Smooth muscle cell of the coronary artery (primary cell): ENCODE results near the gene MUC6. TPM values are rescaled to one million over a fixed set of nuclear protein-coding genes. Genes with fewer than 3 reads are reported as not detected.

Source experiments
- total RNA-seq: library from RNA; depleted of rRNA; stranded (reverse); fragments of >200 nt; gene quantifications from 2 replicates; pipeline ENCODE4 v1.2.3, GENCODE V29; 2014; ENCODE audit warnings: low replicate concordance

The MUC6 gene, protein sequence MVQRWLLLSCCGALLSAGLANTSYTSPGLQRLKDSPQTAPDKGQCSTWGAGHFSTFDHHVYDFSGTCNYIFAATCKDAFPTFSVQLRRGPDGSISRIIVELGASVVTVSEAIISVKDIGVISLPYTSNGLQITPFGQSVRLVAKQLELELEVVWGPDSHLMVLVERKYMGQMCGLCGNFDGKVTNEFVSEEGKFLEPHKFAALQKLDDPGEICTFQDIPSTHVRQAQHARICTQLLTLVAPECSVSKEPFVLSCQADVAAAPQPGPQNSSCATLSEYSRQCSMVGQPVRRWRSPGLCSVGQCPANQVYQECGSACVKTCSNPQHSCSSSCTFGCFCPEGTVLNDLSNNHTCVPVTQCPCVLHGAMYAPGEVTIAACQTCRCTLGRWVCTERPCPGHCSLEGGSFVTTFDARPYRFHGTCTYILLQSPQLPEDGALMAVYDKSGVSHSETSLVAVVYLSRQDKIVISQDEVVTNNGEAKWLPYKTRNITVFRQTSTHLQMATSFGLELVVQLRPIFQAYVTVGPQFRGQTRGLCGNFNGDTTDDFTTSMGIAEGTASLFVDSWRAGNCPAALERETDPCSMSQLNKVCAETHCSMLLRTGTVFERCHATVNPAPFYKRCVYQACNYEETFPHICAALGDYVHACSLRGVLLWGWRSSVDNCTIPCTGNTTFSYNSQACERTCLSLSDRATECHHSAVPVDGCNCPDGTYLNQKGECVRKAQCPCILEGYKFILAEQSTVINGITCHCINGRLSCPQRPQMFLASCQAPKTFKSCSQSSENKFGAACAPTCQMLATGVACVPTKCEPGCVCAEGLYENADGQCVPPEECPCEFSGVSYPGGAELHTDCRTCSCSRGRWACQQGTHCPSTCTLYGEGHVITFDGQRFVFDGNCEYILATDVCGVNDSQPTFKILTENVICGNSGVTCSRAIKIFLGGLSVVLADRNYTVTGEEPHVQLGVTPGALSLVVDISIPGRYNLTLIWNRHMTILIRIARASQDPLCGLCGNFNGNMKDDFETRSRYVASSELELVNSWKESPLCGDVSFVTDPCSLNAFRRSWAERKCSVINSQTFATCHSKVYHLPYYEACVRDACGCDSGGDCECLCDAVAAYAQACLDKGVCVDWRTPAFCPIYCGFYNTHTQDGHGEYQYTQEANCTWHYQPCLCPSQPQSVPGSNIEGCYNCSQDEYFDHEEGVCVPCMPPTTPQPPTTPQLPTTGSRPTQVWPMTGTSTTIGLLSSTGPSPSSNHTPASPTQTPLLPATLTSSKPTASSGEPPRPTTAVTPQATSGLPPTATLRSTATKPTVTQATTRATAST (N-terminal part only)
- not detected in 2 replicates for total RNA-seq

DNA sequence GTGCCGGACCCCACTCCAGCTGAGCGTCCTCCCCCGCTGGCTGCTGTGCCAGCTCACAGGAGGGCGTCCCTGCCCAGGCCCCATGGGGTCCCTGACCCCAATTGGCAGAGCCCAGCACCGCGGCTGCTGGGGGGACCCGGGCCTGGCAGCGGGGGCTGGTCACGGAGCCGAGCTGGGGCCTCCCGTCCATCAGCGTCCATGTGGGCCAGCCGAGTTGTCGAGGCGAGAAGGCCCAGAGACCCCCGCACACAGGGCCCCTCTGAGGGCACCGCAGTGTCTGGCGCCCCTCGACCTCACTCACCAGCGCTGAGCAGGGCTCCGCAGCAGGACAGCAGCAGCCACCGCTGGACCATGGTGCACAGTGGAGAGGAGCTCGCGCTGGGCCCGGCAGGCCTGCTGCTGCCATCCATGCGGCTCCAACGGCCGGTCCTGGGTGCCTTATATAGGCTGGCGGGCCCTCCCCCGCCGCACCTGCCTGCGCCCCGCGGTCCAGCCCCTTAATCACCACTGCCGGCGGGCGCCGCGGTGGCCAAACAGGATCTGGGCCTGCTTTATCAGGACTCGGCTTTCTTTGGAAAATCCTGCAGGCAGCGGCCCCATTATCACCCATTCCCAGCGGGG lies at the start of gene MUC6:
TSS of gene MUC6 (minus strand) at position 416 of the 621 bp plus-strand sequence. CDS start at position 353, 63 bp downstream.

DNA sequence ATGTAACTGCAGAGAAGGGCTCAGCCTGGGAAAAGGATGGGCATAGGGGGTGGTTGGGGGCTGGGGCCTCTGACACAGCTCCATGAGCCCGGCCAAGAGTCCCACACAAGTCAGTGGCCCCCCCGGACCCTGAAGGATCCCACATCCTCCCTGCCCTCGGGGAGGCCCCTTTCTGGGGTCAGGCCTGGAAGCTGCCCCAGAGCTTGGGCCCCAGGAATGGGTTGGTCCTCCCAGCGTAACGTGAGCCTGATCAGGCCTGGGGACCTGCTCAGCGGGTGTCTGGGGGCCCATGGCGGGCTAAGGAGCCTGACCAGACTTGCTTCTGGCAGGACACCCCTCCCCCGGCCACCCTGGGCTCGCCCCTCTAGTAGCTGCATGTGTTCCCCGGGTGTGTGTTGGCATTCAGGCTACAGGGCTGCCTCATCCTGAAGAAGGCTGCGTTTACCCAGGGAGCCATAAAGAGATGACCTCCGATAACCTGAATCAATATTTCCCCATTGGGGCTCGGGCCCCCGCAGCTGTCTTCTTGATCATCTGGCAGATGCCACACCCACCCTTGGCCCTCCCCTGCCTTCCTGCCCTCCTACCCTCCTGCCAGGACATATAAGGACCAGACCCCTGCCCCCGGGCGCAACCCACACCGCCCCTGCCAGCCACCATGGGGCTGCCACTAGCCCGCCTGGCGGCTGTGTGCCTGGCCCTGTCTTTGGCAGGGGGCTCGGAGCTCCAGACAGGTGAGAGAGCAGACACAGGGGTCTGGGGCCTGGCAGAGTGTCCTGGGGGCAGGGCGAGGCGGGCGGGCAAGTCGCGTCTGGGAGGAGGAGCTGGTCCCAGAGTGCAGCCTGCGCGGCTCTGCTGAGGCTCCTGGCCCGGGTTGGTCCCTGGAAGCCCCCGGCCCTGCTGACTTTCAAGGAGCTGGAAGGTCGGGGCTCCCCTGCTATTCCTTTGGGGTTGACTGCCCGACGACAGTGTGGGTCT lies 38.0 kb upstream of the MUC6 start, which contains the start of gene MUC2:
TSS of gene MUC2 (plus strand) at position 631 of the 978 bp plus-strand sequence.

Other genes with a start within 250 kb of the MUC6 start
- 0.23 TPM in 1 of 2 replicates, not detected in the other for gene CEND1, start 246.6 kb downstream of the MUC6 start, total RNA-seq
- 5.1 and 21.5 TPM in 2 replicates for gene SLC25A22, start 238.4 kb downstream of the MUC6 start, total RNA-seq
- gene PIDD1, start 231.5 kb downstream of the MUC6 start, total RNA-seq: 3.4 and 4.0 TPM in 2 replicates
- gene RPLP2, start 226.8 kb downstream of the MUC6 start, total RNA-seq: 397 and 872 TPM in 2 replicates
- gene PNPLA2, start 217.8 kb downstream of the MUC6 start, total RNA-seq: 17.1 and 21.4 TPM in 2 replicates
- gene CRACR2B, start 208.8 kb downstream of the MUC6 start, total RNA-seq: 0.45 and 0.70 TPM in 2 replicates
- gene CD151, start 203.8 kb downstream of the MUC6 start, total RNA-seq: 669 and 785 TPM in 2 replicates
- gene POLR2L, start 194.2 kb downstream of the MUC6 start, total RNA-seq: 262 and 474 TPM in 2 replicates
- 102 and 297 TPM in 2 replicates for gene TSPAN4, start 193.9 kb downstream of the MUC6 start, total RNA-seq
- 44.0 and 50.9 TPM in 2 replicates for gene CHID1, start 125.9 kb downstream of the MUC6 start, total RNA-seq
- 19.6 and 28.2 TPM in 2 replicates for gene AP2A2, start 110.8 kb downstream of the MUC6 start, total RNA-seq
- not detected in 2 replicates for gene MUC2, start 38.2 kb upstream of the MUC6 start, total RNA-seq
- gene MUC5AC, start 121.2 kb upstream of the MUC6 start, total RNA-seq: not detected in 2 replicates
- not detected in 2 replicates for gene MUC5B, start 186.3 kb upstream of the MUC6 start, total RNA-seq